HepG2 (cell line): Measurements from ENCODE around the gene ACCSL. TPM values are rescaled to one million over a fixed set of nuclear protein-coding genes. Genes with fewer than 3 reads are reported as not detected.
A peak's percentile ranks its signal among the peaks of the same experiment; 100 is the strongest.

Experiments used
- ARID2 ChIP-seq: sonication (generic); formaldehyde crosslinking; IDR thresholded peaks from 2 replicates; pipeline ENCODE4 v1.8.1; 2022; ENCODE audit warnings: mild to moderate bottlenecking, missing genetic modification reagents, borderline replicate concordance
- ARNTL ChIP-seq: sonication (generic); formaldehyde crosslinking; IDR thresholded peaks from 2 replicates; pipeline ENCODE4 v1.4.0; 2020; ENCODE audit warnings: mild to moderate bottlenecking, missing genetic modification reagents
- ATF1 ChIP-seq: IDR thresholded peaks from 2 replicates; pipeline ENCODE4 v1.6.1; 2016; ENCODE audit warnings: mild to moderate bottlenecking, control low read depth
- DRAP1 ChIP-seq: IDR thresholded peaks from 2 replicates; pipeline ENCODE4 v1.6.1; 2016; ENCODE audit warnings: missing genetic modification reagents, missing compliant biosample characterization
- FUBP1 ChIP-seq: sonication (generic); formaldehyde crosslinking; IDR thresholded peaks from 2 replicates; pipeline ENCODE4 v1.5.1; 2020; ENCODE audit warnings: missing genetic modification reagents, mild to moderate bottlenecking, borderline replicate concordance
- IKZF5 ChIP-seq: IDR thresholded peaks from 2 replicates; pipeline ENCODE4 v1.6.1; 2018; ENCODE audit warnings: missing genetic modification reagents, mild to moderate bottlenecking, missing compliant biosample characterization
- KAT7 ChIP-seq: IDR thresholded peaks from 2 replicates; pipeline ENCODE4 v1.6.1; 2018; ENCODE audit warnings: borderline replicate concordance, missing compliant biosample characterization
- NCOA2 ChIP-seq: sonication (generic); formaldehyde crosslinking; IDR thresholded peaks from 2 replicates; pipeline ENCODE4 v1.8.0; 2022; ENCODE audit warnings: inconsistent platforms
- RBM22 ChIP-seq: fragments of 200-400 bp; formaldehyde crosslinking; optimal IDR thresholded peaks from 2 replicates; pipeline ENCODE3; 2017; ENCODE audit warnings: mild to moderate bottlenecking, low read length, moderate library complexity
- SIN3B ChIP-seq: fragments of 150-350 bp; IDR thresholded peaks from 2 replicates; pipeline ENCODE4 v1.6.1; 2014; ENCODE audit warnings: low read length
- SMC3 ChIP-seq: IDR thresholded peaks from 2 replicates; pipeline ENCODE4 v1.6.1; 2011; ENCODE audit warnings: low read length, improper control_type of control experiment
- STAT6 ChIP-seq: sonication (generic); formaldehyde crosslinking; IDR thresholded peaks from 2 replicates; pipeline ENCODE4 v1.4.0; 2020; ENCODE audit warnings: missing genetic modification reagents, mild to moderate bottlenecking, borderline replicate concordance
- TFE3 ChIP-seq: IDR thresholded peaks from 2 replicates; pipeline ENCODE4 v1.6.1; 2016
- XRCC5 ChIP-seq: fragments of 200-400 bp; formaldehyde crosslinking; optimal IDR thresholded peaks from 2 replicates; pipeline ENCODE3; 2017; ENCODE audit warnings: mild to moderate bottlenecking, low read length
- ZBED4 ChIP-seq: sonication (generic); formaldehyde crosslinking; IDR thresholded peaks from 2 replicates; pipeline ENCODE4 v1.4.0; 2020; ENCODE audit warnings: missing genetic modification reagents, borderline replicate concordance
- ZBTB7B ChIP-seq: sonication (generic); formaldehyde crosslinking; IDR thresholded peaks from 2 replicates; pipeline ENCODE4 v1.4.0; 2020; ENCODE audit warnings: missing genetic modification reagents
- ZFX ChIP-seq: sonication (generic); formaldehyde crosslinking; IDR thresholded peaks from 2 replicates; pipeline ENCODE4 v1.4.0; 2020; ENCODE audit warnings: mild to moderate bottlenecking, low read depth, missing genetic modification reagents, moderate library complexity
- ZNF879 ChIP-seq: sonication (generic); formaldehyde crosslinking; IDR thresholded peaks from 2 replicates; pipeline ENCODE4 v1.8.1; 2023; ENCODE audit warnings: missing genetic modification reagents
- polyA plus RNA-seq, 8 experiments: library from polyadenylated mRNA; depleted of rRNA in 3 of 8; stranded (reverse) in 7 of 8; unstranded in 1 of 8; fragments of >200 nt; fragmentation: Illumina TruSeq in 4 of 8; extraction: Trizol in 4 of 8; gene quantifications; 2 replicates each; pipeline versions ENCODE4 v1.2.1 to v1.2.3, GENCODE V29; 2011 to 2016; ENCODE audit warnings: low read depth in 4 of 8, missing spikeins in 1 of 8, mixed read lengths in 1 of 8; ENCODE audit not compliant: insufficient read depth in 1 of 8
- total RNA-seq, 5 experiments: library from RNA; depleted of rRNA; stranded (reverse); fragments of >200 nt; fragmentation: Illumina TruSeq; extraction: Trizol; gene quantifications; 2 replicates each; pipeline ENCODE4 v1.2.3, GENCODE V29; 2016; ENCODE audit warnings: low read depth in 1 of 5

ACCSL gene
- total and polyA plus RNA-seq, 2 of the 13 experiments (the other 11 are each of a cell fraction or from before 2014, with no cell fraction given), result not detected

- TF ChIP-seq XRCC5 (peak; percentile 33), ARNTL (CRISPR knock-in tag) (no peak), ZBTB7B (CRISPR knock-in tag) (no peak), SMC3 (peak; percentile 66), ZNF879 (CRISPR knock-in tag) (no peak), ZBED4 (CRISPR knock-in tag) (0 out of 2 replicates have a peak, but pooled peaks have one; percentile 38), RBM22 (no peak), DRAP1 (CRISPR knock-in tag) (no peak), ARID2 (CRISPR knock-in tag) (no peak), ZFX (CRISPR knock-in tag) (0 out of 2 replicates have a peak, but pooled peaks have one; percentile 20), IKZF5 (no peak), ATF1 (CRISPR knock-in tag) (0 out of 2 replicates have a peak, but pooled peaks have one; percentile 4), FUBP1 (no peak), SIN3B (no peak), KAT7 (CRISPR knock-in tag) (no peak), NCOA2 (no peak), STAT6 (no peak), TFE3 (CRISPR knock-in tag) (no peak)
Observed at GRCh38 chr11:44094260-44094868, 46.6 kb downstream of the ACCSL start (continued).
